ENCODE results near the gene SEPTIN12. TPM values are rescaled to one million over a fixed set of nuclear protein-coding genes. Genes with fewer than 3 reads are reported as not detected.

Gene SEPTIN12
- total and polyA plus RNA-seq, 7 donors, result 0.41 TPM; not detected in 6

- H3K27me3 ChIP-seq (ENCODE audit: insufficient read depth in 3 of 3, low read length in 2 of 3), result no peaks in the 10 kb centered on the region
- H3K9me3 ChIP-seq, result no peaks in the 10 kb centered on the region
- DNase-seq (no peak), ATAC-seq (no peak)
- peaks cover 0 to 81% of the 10 kb centered on the region in 2 donors for H3K36me3 ChIP-seq (ENCODE audit: insufficient read depth in 1 of 2, low read depth in 1 of 2)
- no peak for TF ChIP-seq CTCF (IDR thresholded peaks at IDR 0.05)
- H3K4me1 ChIP-seq, result peaks cover 13% of the 10 kb centered on the region
- no peak overlapping the region for H3K27ac ChIP-seq
- intact Hi-C loops (cut with DNase I), result loop anchor here (10.0 kb wide), 3 partner anchors 83 to 263 kb away; partner anchors contain the start of genes GLYR1 (in 1 of the 2), SEC14L5 (in 1 of the 2) and UBN1 (in 1 of the 2)
- no peak overlapping the region for H3K4me3 ChIP-seq
- WGBS, 3 donors, result 88 to 96% (median 93%) methylated on average over 7 to 9 of the region's 9 CpGs
Measured at GRCh38 chr16:4762205-4762604, 25.9 kb downstream of the SEPTIN12 start.

GRCh38 chr16:4760221-4760910 is 27.8 kb downstream of the SEPTIN12 start:
- ATAC-seq, result no peak
- no peak overlapping the region for H3K4me3 ChIP-seq
- intact Hi-C loops (cut with DNase I), result loop anchor here (10.0 kb wide), 3 partner anchors 84 to 264 kb away; partner anchors contain the start of genes GLYR1 (in 1 of the 2), SEC14L5 (in 1 of the 2) and UBN1 (in 1 of the 2)
- H3K36me3 ChIP-seq (ENCODE audit: insufficient read depth in 1 of 2, low read depth in 1 of 2), result peaks cover 0 to 94% of the 10 kb centered on the region in 2 donors
- no peak overlapping the region for H3K27ac ChIP-seq
- no peaks in the 10 kb centered on the region for H3K27me3 ChIP-seq (ENCODE audit: insufficient read depth in 3 of 3, low read length in 2 of 3)
- H3K4me1 ChIP-seq, result peaks cover 3% of the 10 kb centered on the region
- 82 to 91% (median 82%) methylated on average over 20 to 23 of the region's 23 CpGs for WGBS, 3 donors
- H3K9me3 ChIP-seq, result no peaks in the 10 kb centered on the region
- no peak for DNase-seq
- TF ChIP-seq CTCF (IDR thresholded peaks at IDR 0.05), result no peak

GRCh38 chr16:4755687-4756086 is 32.5 kb downstream of the SEPTIN12 start:
- no peak for TF ChIP-seq CTCF (IDR thresholded peaks at IDR 0.05)
- Histone ChIP-seq H3K4me3 (no peak overlapping the region), H3K27ac (no peak overlapping the region), H3K9me3 (no peaks in the 10 kb centered on the region), H3K36me3 (ENCODE audit: insufficient read depth in 1 of 2, low read depth in 1 of 2) (peaks cover 6 to 97% of the 10 kb centered on the region in 2 donors), H3K27me3 (ENCODE audit: insufficient read depth in 3 of 3, low read length in 2 of 3) (no peaks in the 10 kb centered on the region), H3K4me1 (no peaks in the 10 kb centered on the region)
- ATAC-seq, result no peak
- WGBS, 3 donors, result 95 to 98% (median 97%) methylated on average over 6 of the region's 6 CpGs
- intact Hi-C loops (cut with DNase I), result no loop called here
- no peak for DNase-seq

- H3K27ac ChIP-seq, result no peak overlapping the region
- H3K36me3 ChIP-seq (ENCODE audit: insufficient read depth in 1 of 2, low read depth in 1 of 2), result peaks cover 6 to 97% of the 10 kb centered on the region in 2 donors
- DNase-seq (no peak), ATAC-seq (no peak)
- H3K4me1 ChIP-seq, result no peaks in the 10 kb centered on the region
- WGBS, 3 donors, result 97 to 99% (median 98%) methylated on average over 4 of the region's 4 CpGs
- no peak for TF ChIP-seq CTCF (IDR thresholded peaks at IDR 0.05)
- H3K27me3 ChIP-seq (ENCODE audit: insufficient read depth in 3 of 3, low read length in 2 of 3), result no peaks in the 10 kb centered on the region
- H3K4me3 ChIP-seq, result no peak overlapping the region
- H3K9me3 ChIP-seq, result no peaks in the 10 kb centered on the region
- intact Hi-C loops (cut with DNase I), result no loop called here
Measured at GRCh38 chr16:4754865-4755264, 33.3 kb downstream of the SEPTIN12 start.
